ENCODE results near the gene SLC1A2.
A peak's percentile ranks its signal among the peaks of the same experiment; 100 is the strongest.
"Not testable (repeated sequence)": the region's sequence is repeated elsewhere in the genome, so short reads cannot be mapped to it uniquely, and the experiment has no call there.

The SLC1A2 gene

GRCh38 chr11:35235936-35236666 lies 183.3 kb downstream of the SLC1A2 start:
- no peak for DNase-seq
- intact Hi-C loops (cut with DNase I), result loop anchor here (10.0 kb wide), 1 partner anchor 651 kb away; no protein-coding TSS in a partner anchor

GRCh38 chr11:35235498-35235897 lies 183.9 kb downstream of the SLC1A2 start:
- intact Hi-C loops (cut with DNase I), result loop anchor here (10.0 kb wide), 1 partner anchor 651 kb away; no protein-coding TSS in a partner anchor
- no peak for DNase-seq

DNA sequence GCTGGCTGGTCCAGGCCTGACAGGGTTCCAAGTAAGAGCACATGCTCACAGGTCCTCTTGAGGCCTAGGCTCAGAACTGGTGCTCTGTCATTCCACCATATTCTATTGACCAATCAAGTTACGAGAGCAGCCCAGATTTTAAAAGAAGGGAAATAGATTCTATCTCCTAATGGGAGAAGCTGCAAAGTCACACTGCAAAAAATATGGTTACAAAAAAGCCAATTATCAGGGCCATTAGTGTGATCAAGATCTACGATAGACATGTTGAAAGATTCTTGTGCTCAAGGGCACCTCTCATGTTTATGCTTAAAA lies 184.2 kb downstream of the SLC1A2 start:
- intact Hi-C loops (cut with DNase I), result loop anchor here (10.0 kb wide), 1 partner anchor 650 kb away; no protein-coding TSS in a partner anchor

DNA sequence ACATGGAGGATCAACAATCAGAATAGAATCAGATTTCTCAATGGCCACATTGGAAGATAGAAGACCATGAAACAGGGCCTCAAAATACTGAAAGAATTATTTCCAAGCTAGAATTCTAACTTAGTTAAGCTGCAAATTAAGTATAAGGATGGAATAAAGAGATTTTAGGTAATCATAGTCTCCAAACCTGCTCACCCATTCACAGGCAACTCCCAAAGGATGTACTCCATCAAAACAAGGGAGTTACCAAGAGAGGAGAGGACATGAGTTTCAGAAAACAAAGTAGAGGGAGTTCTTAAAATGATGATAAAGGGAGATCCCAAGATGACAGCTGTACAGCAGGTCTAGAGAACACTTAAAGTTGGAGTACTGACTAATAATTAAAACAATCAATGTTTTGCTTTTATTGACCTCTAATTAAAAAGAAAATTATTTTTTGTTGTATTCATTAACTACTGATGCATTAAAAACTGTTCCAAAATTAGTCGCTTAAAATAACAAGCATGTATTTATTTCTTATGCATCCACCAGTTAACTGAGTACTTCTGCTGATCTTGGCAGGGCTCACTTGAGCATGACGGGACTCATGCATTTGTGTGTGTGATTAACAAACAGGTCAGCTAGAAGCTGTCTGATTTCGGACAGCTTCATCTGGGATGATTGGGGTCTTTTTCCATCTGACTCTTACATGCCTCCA lies 184.8 kb downstream of the SLC1A2 start:
- DNase-seq, result no peak
- intact Hi-C loops (cut with DNase I), result loop anchor here (10.0 kb wide), 1 partner anchor 650 kb away; no protein-coding TSS in a partner anchor

More for the DNA sequence above, 184.2 kb downstream of the SLC1A2 start:
- no peak for DNase-seq

GRCh38 chr11:35233518-35233917 lies 185.8 kb downstream of the SLC1A2 start:
- DNase-seq, result no peak
- intact Hi-C loops (cut with DNase I), result loop anchor here (10.0 kb wide), 1 partner anchor 649 kb away; no protein-coding TSS in a partner anchor

- no peak for DNase-seq
- intact Hi-C loops (cut with DNase I), result loop anchor here (10.0 kb wide), 1 partner anchor 648 kb away; no protein-coding TSS in a partner anchor
Observed at GRCh38 chr11:35232891-35233330, 186.4 kb downstream of the SLC1A2 start.

GRCh38 chr11:35231076-35231860 lies 188.1 kb downstream of the SLC1A2 start:
- intact Hi-C loops (cut with DNase I), result loop anchor here (10.0 kb wide), 1 partner anchor 646 kb away; no protein-coding TSS in a partner anchor
- DNase-seq, result no peak

DNA sequence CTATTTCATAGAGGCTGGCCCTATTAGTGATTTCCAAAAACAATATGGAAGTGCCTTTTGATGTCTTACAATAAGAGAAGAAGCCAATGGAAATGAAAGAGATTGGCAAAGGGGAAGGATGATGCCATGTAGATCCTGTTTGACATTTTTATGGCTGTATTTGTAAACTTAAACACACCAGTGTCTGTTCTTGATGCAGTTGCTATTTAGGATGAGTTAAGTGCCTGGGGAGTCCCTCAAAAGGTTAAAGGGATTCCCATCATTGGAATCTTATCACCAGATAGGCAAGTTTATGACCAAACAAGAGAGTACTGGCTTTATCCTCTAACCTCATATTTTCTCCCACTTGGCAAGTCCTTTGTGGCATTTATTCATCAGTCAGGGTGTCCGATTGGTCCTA lies 189.0 kb downstream of the SLC1A2 start:
- intact Hi-C loops (cut with DNase I), result loop anchor here (10.0 kb wide), 1 partner anchor 646 kb away; no protein-coding TSS in a partner anchor
- no peak for DNase-seq

- intact Hi-C loops (cut with DNase I), result no loop called here
- DNase-seq, result no peak
Observed at GRCh38 chr11:35228328-35228725, 191.0 kb downstream of the SLC1A2 start.

DNA sequence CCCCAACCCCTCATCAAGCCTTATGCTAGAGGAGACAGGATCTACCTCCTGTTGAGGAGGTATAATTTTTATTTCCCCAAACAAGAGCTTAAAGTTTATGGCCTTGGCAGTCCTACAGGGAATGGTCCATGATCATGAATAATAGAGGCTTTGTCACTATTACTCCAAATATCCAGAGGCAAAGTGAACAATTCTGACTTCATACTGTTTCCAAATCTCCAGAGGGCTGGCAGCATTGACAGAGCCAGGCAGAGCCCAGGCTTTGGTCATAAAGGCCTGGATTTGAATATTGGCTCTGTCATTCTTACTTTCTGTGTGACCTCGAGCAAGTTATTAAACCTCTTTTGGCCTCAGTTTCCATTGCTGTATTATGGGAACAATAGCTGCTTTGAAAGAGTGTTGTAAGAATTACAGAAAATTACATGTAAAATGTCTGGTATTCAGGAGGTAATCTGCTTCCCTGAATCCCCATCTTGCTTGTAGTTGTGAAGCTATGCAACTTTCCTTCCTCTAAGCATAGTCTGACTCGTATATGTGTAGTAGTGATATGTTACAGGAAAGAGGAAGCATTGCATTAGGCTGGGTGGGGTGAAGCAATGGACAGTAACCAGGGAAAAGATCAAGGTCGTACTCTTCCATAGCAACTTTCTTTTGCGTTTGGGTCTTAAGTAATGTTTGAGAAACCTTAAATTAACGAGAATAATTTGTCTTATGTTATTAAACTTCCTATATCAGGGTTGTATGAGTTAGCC lies 191.6 kb downstream of the SLC1A2 start:
- intact Hi-C loops (cut with DNase I), result no loop called here
- DNase-seq, result no peak

- intact Hi-C loops (cut with DNase I); DNase-seq: not testable (repeated sequence)
Observed at GRCh38 chr11:35226756-35227155, 192.6 kb downstream of the SLC1A2 start.

DNA sequence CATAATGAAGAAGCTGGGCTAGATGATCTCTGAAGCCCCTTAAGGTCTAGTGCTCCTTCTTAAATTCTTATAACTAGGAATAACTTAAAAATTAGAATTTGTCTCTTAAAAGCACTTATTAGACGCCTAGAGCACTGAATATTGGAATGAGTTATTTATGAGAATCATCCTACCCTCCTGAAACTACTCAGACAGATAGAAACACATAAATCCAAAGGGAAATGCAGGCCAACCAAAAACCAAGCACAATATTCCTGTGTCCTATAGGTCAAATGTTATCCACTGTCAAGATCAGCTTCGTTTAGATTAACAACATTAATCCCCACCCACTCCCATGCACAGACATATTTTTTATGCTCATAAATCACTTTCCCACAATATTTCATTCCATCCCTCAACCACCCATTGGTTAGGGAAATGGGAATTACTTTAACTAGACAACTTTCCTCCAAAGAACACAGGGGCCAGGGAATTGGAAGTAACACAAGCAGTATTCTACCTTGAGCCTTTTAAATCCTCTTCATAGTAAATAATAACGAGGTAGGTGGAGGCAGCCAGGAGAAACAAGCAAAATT lies 193.3 kb downstream of the SLC1A2 start:
- DNase-seq, result no peak
- intact Hi-C loops (cut with DNase I), result no loop called here

- intact Hi-C loops (cut with DNase I), result no loop called here
- DNase-seq, result no peak
Observed at GRCh38 chr11:35223991-35224390, 195.4 kb downstream of the SLC1A2 start.

DNA sequence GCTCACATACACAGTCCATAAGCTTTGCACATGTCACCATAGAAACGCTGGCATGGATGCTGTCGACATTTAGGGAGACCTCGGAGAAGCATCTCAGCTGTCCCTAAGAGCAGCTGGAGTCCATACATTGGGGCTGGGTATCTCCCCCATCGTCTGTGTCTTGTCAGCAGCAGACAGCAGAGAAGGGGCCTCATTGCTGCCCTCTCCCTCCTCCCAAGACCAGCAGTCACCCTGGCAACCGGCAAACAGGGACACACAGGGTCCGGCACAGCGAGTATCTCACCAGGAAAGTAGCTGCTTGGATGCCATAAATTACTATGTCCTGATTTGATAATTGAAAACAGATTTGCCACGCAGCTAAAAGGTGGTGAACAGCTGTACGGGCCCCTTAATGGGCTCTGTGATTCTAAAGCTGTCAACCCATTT lies 196.0 kb downstream of the SLC1A2 start:
- intact Hi-C loops (cut with DNase I), result no loop called here
- peak in 4 of 10 donors; percentile 8 to 85 (median 46) for DNase-seq

- DNase-seq, result no peak
- intact Hi-C loops (cut with DNase I), result no loop called here
Observed at GRCh38 chr11:35218956-35219355, 200.4 kb downstream of the SLC1A2 start.

GRCh38 chr11:35216962-35217678 lies 202.2 kb downstream of the SLC1A2 start:
- intact Hi-C loops (cut with DNase I), result no loop called here
- no peak for DNase-seq

GRCh38 chr11:35215945-35216344 lies 203.4 kb downstream of the SLC1A2 start:
- intact Hi-C loops (cut with DNase I), result no loop called here
- no peak for DNase-seq

DNA sequence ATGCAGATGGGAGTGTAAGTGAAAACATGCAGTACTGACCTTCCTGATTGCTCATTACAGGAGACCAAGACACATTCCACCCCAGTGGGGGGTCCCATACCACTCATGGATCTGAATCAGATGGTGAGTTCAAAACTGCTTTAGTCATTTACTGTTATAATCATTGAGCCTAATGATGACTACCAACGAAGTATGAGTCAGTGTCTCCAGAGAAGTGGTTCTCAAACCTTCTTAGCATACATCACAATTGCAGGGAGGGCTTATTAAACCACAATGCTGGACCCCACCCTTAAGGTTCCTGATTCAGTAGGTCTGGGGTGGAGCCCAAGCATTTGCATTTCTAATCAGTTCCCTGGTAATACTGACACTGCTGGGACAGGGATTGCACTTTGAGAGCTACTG lies 204.6 kb downstream of the SLC1A2 start:
- no peak for DNase-seq
- intact Hi-C loops (cut with DNase I), result no loop called here

- intact Hi-C loops (cut with DNase I), result no loop called here
Observed at GRCh38 chr11:35214226-35214770, 205.1 kb downstream of the SLC1A2 start.

More at GRCh38 chr11:35214226-35214770, 205.1 kb downstream of the SLC1A2 start:
- no peak for DNase-seq
